Measurements from ENCODE around the gene TMEM45A.
"Not testable (repeated sequence)": the region's sequence is repeated elsewhere in the genome, so short reads cannot be mapped to it uniquely, and the experiment has no call there.

TMEM45A gene, protein sequence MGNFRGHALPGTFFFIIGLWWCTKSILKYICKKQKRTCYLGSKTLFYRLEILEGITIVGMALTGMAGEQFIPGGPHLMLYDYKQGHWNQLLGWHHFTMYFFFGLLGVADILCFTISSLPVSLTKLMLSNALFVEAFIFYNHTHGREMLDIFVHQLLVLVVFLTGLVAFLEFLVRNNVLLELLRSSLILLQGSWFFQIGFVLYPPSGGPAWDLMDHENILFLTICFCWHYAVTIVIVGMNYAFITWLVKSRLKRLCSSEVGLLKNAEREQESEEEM

DNA sequence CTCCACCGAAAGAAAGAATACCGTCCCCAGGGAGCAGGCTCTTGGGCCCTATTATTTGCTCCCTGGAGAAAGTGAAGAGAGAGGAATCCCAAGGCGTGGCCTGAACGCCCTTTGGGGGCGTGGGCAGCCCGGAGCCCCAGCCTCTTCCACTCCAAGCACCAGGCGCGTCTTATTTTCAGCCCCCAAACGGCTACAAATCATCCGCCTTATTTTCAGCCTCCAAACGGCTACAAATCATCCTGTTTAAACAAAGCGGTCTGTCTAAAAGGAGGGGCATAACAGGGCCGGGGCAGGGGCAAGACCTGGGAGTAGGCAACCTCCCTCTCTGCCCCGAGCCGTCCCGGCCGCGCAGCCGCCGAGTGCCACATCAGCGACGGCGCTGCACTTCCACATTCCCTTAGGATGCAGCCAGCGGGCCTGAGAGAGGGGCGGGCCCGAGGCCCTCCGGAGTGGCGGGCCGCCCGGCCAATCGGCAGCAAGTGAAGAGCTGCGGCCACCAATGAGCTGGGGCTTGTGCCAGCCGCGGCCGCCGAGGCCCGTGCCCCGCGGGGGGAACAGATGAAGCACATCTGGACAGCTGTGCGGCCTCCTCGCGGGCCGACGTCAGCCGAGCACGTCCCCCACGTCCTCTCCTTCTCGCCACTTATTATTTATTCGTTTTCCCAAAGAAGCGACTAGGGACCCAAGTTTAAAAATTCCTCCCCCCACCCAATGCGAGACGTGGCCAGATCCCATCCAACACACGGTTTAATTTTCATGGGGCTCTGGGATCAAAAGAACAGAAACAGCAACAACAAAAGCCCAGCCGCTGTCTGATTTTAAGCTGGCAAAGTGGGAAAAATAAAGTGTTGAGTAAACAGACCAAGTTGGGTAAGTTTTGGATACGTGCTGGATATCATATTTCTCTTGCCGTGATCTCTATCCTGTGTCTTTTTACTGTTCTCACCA lies at the start of gene TMEM45A:
Gene TMEM45A (plus strand): TSS at position 561 of the 948 bp plus-strand sequence. CDS start 62,593 bp downstream, outside the sequence.
- no peak for TF ChIP-seq CTCF (IDR thresholded peaks at IDR 0.05; ENCODE audit: low read depth, low read length)

DNA sequence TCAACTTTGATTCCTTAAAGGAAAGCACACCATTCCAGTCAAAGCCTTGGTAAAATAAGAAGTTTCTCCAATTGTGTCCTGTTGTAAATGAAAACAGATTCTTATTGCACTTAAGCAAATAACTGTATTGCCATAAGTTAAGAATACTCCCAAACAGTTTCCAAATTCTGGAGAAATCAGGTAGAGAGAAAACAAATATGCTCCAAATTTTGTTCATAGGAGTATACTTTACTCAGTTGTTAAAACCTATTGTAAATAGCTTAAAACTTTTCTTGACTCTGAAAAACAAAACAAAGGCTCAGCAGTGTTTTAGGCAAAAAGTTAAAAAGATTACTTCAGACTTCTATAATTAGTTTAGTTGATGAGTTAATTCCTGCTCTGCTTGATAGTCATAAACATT lies 48.7 kb upstream of the TMEM45A start:
- Histone ChIP-seq H3K9me3 (ENCODE audit: severe bottlenecking) (peaks cover 7% of the 10 kb centered on the region), H3K27me3 (ENCODE audit: insufficient read depth, low read depth, severe bottlenecking) (no peaks in the 10 kb centered on the region), H3K4me3 (ENCODE audit: low read depth, low read length) (no peak overlapping the region), H3K36me3 (no peaks in the 10 kb centered on the region), H3K27ac (no peak overlapping the region)
- TF ChIP-seq CTCF (IDR thresholded peaks at IDR 0.05; ENCODE audit: low read depth, low read length), result no peak
- DNase-seq, result no peak

More for the DNA sequence above, at the start of gene TMEM45A:
- H3K4me3 ChIP-seq (ENCODE audit: low read depth, low read length), result peak within 1 kb of the TSS; percentile 63
- peak; percentile 95 for DNase-seq
- no peaks in the 10 kb centered on the region for H3K27me3 ChIP-seq (ENCODE audit: insufficient read depth, low read depth, severe bottlenecking)
- peak within 1 kb of the TSS; percentile 48 for H3K27ac ChIP-seq
- H3K9me3 ChIP-seq (ENCODE audit: severe bottlenecking), result no peaks in the 10 kb centered on the region
- H3K36me3 ChIP-seq, result no peaks in the 10 kb centered on the region

- H3K27ac ChIP-seq; H3K4me3 ChIP-seq (ENCODE audit: low read depth, low read length); H3K36me3 ChIP-seq; H3K9me3 ChIP-seq (ENCODE audit: severe bottlenecking); H3K27me3 ChIP-seq (ENCODE audit: insufficient read depth, low read depth, severe bottlenecking); DNase-seq: not testable (repeated sequence)
Measured at GRCh38 chr3:100447067-100447466, 45.4 kb upstream of the TMEM45A start.

DNA sequence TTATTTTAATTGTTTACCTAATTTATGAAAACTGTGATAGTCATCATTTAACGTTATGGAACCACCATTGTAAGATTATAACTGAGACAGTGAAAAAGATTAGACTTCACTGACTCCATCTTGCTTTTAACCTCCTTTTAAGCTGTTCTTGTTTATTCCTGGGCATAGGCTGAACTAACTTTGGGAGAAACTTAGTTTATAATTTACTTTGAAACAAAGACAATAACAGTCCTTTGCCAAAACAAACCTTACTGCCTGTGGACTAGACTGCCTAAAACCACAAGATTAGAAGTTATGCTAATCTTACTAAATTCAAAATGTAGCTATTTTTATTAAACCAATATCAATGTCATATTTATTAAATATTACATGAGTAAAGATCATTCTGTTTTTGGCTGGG lies 44.3 kb upstream of the TMEM45A start:
- Histone ChIP-seq H3K4me3 (ENCODE audit: low read depth, low read length) (no peak overlapping the region), H3K27ac (no peak overlapping the region), H3K27me3 (ENCODE audit: insufficient read depth, low read depth, severe bottlenecking) (no peaks in the 10 kb centered on the region), H3K36me3 (no peaks in the 10 kb centered on the region), H3K9me3 (ENCODE audit: severe bottlenecking) (peaks cover 7% of the 10 kb centered on the region)
- no peak for DNase-seq
- no peak for TF ChIP-seq CTCF (IDR thresholded peaks at IDR 0.05; ENCODE audit: low read depth, low read length)

DNA sequence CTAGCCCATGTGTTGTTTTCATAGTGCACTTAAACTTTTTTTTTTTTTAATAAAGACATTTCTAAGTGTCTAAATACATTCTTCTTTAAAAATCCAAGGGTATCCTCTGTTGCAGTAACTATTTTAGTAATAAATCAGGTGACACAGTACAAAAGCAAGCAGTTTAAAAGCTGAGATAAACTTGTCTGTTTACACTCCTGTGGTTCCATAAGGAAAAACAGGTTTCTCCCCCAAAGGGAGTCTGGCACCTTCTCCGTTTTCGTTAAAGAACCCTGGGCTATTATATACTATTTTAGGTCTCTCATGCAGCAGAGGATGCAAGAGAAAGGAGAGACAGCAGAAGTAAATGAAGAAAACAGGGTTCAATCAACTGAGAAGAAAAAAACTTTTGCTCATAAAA lies 43.2 kb upstream of the TMEM45A start:
- no peaks in the 10 kb centered on the region for H3K27me3 ChIP-seq (ENCODE audit: insufficient read depth, low read depth, severe bottlenecking)
- DNase-seq, result no peak
- no peak overlapping the region for H3K27ac ChIP-seq
- no peaks in the 10 kb centered on the region for H3K36me3 ChIP-seq
- H3K9me3 ChIP-seq (ENCODE audit: severe bottlenecking), result peaks cover 7% of the 10 kb centered on the region
- TF ChIP-seq CTCF (IDR thresholded peaks at IDR 0.05; ENCODE audit: low read depth, low read length), result no peak
- no peak overlapping the region for H3K4me3 ChIP-seq (ENCODE audit: low read depth, low read length)

- no peak for TF ChIP-seq CTCF (IDR thresholded peaks at IDR 0.05; ENCODE audit: low read depth, low read length)
- Histone ChIP-seq H3K4me3 (ENCODE audit: low read depth, low read length) (no peak overlapping the region), H3K27me3 (ENCODE audit: insufficient read depth, low read depth, severe bottlenecking) (no peaks in the 10 kb centered on the region), H3K9me3 (ENCODE audit: severe bottlenecking) (no peaks in the 10 kb centered on the region), H3K27ac (no peak overlapping the region), H3K36me3 (no peaks in the 10 kb centered on the region)
- DNase-seq, result no peak
Measured at GRCh38 chr3:100454677-100455076, 37.7 kb upstream of the TMEM45A start.
